Measurements from ENCODE around the gene GGACT. TPM values are rescaled to one million over a fixed set of nuclear protein-coding genes. Genes with fewer than 3 reads are reported as not detected.
"Not testable (repeated sequence)": the region's sequence is repeated elsewhere in the genome, so short reads cannot be mapped to it uniquely, and the experiment has no call there.

Gene GGACT
- total RNA-seq, 2 donors from 2014 or later, result 8.3 to 9.8 TPM

DNA sequence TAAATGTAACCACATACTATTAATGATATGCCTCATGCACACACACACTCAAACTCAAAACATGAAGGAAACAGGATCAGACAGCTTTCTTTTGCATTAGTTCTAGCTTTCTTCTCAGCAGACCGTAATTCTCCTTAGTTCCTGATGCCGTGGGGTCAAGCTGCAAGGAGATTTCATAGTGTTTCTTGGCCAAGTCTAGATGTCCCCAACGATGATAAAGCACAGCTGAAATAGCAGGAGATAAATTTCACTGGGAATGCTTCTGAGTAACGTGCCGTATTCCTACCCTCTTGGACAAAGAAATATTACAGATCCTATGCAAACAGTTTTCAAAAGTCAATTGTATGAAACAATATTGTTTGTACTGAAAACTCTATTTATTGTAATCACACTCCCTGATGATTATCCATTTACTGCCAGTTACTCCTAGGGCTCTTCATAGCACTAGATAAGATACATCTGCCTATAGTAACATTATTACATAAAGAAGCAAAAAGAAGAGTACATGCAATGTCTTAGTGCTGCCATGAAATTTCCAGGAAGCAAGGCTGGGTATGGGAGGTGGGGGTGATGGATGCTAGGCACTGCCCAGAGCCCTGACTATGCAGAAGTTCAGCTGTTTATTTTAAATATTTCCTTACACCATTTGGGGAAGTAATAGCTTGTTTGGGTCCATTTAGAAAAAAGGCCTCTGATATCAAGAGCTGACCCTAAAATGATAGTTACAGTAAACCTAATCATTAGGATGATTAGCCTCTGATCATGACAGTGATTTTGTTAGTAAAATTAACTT, 16.5 kb upstream of the GGACT start:
- ATAC-seq (no peak), DNase-seq (no peak)
- intact Hi-C loops (cut with DNase I, micrococcal nuclease), result no loop called here

- no peak for DNase-seq
- intact Hi-C loops (cut with DNase I, micrococcal nuclease), result no loop called here
- ATAC-seq, result no peak
Measured at GRCh38 chr13:100602493-100603111, 14.0 kb upstream of the GGACT start.

DNA sequence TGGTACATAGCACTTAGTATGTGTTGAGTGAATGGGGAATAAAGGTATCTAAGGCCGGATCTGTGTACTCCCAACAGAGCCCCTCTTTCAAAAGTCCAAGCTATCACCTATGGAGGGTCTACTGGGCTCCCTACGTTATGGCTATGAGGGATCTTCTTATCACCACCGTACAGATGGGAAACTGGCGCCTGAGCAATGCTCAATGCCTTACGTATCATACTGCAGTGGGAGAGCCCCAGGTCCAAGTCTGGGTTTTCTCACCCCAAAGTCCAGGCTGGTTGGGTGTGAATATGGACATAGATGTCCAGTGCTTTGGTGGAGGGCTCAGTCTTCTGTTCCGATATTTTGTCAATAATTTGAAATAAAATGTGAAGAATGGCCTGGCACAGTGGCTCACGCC, 13.1 kb upstream of the GGACT start:
- ATAC-seq (no peak), DNase-seq (no peak)
- intact Hi-C loops (cut with DNase I, micrococcal nuclease), result no loop called here

DNA sequence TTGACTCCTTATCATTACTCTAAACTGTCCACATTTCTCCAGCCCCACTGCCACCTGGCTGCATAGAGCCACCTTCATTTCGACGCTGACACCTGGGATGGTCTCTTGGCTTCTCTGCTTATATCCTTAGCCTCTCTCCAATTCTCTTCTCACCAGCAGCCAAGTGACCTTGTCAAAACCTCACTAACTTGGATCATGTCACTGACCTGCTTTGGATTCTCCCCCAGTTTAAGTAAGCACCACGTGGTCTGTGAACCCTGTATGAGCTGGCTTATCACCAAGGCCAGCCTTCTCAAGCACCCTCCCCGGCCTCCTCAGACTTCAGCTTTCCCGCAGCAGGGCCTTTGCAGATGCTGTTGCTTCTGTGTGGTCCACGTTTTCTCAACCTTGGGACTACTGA, 12.3 kb upstream of the GGACT start:
- intact Hi-C loops (cut with DNase I, micrococcal nuclease), result no loop called here
- DNase-seq, result no peak
- ATAC-seq, result no peak

DNA sequence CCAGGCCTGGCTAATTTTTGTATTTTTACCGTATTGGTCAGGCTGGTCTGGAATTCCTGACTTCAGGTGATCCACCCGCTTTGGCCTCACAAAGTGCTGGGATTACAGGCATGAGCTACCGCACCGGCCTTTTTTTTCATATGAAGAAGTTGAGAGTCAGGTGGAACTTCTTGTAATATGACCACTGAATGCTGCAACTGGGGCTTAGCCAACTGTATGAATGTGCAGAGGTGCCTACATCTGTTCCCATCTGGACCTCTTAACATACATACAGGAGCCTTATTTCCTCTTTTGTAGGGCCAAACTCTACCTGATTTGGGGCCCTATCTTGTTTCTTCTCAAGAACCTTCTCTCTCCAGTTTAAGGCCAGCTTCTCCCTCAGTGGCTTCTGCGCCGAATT, 11.9 kb upstream of the GGACT start:
- intact Hi-C loops (cut with DNase I, micrococcal nuclease), result no loop called here
- DNase-seq (no peak), ATAC-seq (no peak)

DNA sequence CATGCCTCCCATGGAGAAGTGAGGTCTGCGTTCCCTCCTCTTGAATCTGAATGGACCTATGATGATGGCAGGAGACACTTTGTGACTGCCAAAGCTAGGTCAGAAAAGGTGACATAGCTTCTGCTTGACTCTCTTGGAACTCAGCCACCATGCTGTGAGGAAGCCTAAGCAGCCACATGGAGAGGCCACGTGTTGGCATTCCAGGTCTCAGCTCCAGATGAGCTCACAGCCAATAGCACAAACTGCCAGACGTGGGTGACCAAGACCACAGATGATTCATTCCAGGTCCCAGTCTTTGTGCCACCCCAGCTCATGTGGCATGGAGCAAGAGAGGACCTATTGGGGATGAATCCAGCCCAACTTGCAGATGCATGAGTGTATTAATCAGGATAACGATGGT, 8.7 kb upstream of the GGACT start:
- DNase-seq, result no peak
- intact Hi-C loops (cut with DNase I, micrococcal nuclease), result no loop called here
- ATAC-seq, result no peak

- ATAC-seq (no peak), DNase-seq (no peak)
- intact Hi-C loops (cut with DNase I, micrococcal nuclease), result no loop called here
Measured at GRCh38 chr13:100596516-100596915, 7.9 kb upstream of the GGACT start.

DNA sequence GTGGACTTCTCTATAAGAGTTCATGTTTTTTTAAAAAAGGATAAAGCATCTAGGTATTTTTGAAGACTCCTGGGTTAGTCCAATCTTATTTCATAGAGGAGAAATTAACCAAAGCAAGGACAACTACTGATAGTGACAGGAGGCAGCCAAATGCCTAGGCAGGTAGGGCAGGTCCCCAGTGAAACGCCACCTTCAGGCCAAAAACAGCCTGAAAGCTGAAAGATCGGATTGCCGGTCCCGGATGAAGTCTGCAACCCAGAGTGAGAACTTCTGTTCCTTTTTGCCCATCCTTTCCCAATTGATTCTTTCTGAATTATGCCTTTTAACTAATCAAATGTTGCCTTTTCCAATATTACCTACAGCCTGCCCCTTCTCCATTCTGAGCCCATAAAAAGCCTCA, 6.1 kb upstream of the GGACT start:
- ATAC-seq (peak; percentile 71), DNase-seq (peak in 1 of 2 donors; percentile 48)
- intact Hi-C loops (cut with DNase I, micrococcal nuclease), result no loop called here

DNA sequence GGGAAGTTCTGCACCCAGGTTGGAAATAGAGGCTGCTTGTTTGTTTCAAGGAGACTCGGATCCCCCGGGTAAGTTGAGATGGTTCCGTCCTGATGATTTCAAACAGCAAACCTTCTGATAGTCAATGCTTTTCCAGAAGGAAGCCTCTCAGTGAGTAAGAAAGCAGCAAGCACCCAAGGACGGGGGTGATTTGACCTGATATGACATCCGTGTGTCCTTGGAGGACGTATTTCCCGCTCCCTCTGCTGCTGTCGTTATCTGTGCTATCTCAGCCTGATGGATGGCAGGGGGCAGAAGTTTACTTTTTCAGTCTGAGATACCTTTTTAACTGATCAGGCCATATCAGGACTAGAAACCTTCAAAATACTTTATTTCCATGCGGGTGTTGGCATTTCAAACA, 5.7 kb upstream of the GGACT start:
- intact Hi-C loops (cut with DNase I, micrococcal nuclease), result no loop called here
- ATAC-seq (no peak), DNase-seq (no peak)

DNA sequence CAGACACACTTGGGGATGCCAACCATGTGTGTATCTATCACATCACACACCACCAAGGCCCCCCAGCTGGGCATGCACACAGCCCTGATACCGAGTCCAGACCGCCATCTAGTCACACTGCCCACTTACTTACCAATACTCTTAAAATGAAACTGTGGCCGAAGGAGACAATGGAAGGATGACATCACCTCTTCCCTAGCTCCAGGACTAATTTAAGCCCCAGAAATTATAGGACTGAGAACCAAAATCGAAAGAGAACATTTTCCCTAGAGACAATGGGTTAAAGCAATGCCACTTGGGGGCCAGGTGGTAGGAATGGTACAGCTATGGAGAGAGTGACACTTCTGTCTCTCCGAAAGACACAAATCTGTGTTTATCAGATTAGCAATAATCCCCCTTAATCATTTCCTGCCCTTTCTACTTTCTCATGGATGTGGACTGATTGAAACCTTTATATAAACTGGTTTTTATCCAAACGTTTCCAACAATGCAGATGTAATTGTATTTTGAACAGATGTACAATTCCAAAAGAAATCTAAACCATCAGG, 663 bp upstream of the GGACT start:
- intact Hi-C loops (cut with DNase I, micrococcal nuclease), result no loop called here
- ATAC-seq (no peak), DNase-seq (no peak)

- DNase-seq, result no peak
- intact Hi-C loops (cut with DNase I, micrococcal nuclease), result no loop called here
Measured at GRCh38 chr13:100584896-100585295, 3.7 kb downstream of the GGACT start.

DNA sequence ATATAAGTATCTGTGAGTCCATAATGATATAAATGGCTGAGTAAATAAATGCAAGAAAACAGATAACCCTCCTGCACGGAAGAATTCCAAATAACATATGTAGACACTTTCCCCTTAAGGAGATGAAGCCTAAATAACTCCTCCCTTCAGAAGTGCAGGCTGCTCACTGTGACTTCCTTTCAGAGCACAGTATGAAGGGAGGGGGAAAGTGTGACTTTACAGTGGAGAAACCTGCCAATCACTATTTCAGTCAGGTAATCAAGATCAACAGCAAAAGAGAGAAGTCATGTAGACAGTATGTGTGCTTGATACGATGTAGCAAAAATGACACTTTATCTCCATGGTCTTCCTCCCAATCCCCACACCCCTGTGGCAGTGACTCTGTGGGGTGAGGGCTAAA, 7.1 kb downstream of the GGACT start:
- ATAC-seq, result no peak
- intact Hi-C loops (cut with DNase I, micrococcal nuclease), result no loop called here
- DNase-seq, result no peak

More at GRCh38 chr13:100584896-100585295, 3.7 kb downstream of the GGACT start:
- no peak for ATAC-seq

DNA sequence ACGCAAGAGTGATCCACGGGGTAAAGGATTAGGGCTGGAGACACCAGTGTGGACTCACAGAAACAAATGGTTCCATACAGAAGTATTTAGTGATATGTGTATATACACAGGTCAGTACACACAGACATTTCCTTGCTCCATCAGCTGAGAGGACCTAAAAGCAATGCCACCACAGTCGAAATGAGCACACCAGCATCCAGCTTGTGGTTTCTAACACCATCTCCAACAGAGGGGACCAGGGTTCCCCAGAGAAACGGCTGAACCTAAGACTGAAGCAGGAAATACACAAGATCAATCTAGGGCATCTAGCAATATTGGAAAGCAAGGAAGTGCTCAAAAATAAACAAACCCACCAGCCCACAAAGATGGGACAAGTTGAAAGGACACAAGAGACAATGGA, 7.6 kb downstream of the GGACT start:
- DNase-seq, result no peak
- no peak for ATAC-seq
- intact Hi-C loops (cut with DNase I, micrococcal nuclease), result no loop called here

DNA sequence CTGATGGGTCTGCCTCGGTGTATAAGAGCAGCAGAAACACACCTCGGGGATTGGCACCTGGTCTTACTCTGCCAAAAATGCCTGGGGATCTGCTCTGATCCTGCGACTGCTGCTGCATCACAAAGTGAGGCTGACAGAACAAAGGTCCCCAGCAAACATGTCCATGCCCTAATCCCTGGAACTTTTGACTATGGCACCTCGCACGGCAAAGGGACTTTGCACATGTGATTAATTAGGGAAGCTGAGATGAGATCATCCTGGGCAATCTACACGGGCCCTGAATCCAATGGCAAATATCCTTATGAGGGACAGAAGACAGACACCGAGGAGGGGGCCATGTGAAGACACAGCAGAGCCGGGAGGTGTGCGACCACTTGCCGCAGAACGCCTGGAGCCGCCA, 8.5 kb downstream of the GGACT start:
- intact Hi-C loops (cut with DNase I, micrococcal nuclease), result no loop called here
- ATAC-seq, result no peak
- DNase-seq, result no peak

DNA sequence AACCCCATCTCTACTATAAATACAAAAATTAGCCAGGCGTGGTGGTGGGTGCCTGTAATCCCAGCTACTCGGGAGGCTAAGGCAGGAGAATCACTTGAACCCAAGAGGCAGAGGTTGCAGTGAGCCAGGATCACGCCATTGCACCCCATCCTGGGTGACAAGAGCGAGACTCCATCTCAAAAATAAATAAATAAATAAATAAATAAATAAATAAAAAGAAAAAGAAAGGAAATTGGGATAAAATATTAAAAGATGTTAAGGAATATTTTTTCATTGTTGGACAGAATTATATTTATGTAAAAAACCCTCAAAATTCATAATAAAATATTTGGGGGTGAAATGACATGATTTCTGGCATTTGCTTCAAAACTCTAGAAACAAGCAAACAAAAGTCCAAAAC, 11.3 kb downstream of the GGACT start:
- ATAC-seq; intact Hi-C loops (cut with DNase I, micrococcal nuclease): not testable (repeated sequence)

GRCh38 chr13:100573121-100573520, 15.5 kb downstream of the GGACT start:
- peak; percentile 89 for ATAC-seq
- intact Hi-C loops (cut with DNase I, micrococcal nuclease), result no loop called here

More for the DNA sequence above, 11.3 kb downstream of the GGACT start:
- DNase-seq, result not testable (repeated sequence)

GRCh38 chr13:100566543-100566942, 22.0 kb downstream of the GGACT start:
- DNase-seq, result no peak
- intact Hi-C loops (cut with DNase I, micrococcal nuclease), result no loop called here
- ATAC-seq, result no peak

More at GRCh38 chr13:100573121-100573520, 15.5 kb downstream of the GGACT start:
- DNase-seq, result peak; percentile 48 to 84

DNA sequence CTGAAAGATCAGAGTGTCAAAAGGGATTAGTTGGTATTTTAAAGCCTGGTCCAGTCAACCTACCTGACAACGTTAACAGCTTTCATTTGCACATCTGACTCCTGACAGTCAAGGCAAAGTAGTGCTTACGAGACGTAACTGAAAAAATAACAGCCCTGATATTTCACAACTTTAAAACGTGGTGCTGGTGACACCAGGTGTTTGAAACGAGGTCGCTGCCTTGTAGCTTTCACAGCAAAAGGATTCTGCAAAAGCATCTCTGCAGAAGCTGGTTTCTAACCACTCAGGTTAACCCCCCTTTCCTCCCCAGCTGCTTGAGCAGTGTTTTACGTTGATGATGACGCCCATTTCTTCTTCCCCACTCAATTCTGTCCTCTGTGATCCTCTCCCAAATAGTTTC, 23.3 kb downstream of the GGACT start:
- DNase-seq (no peak), ATAC-seq (no peak)
- intact Hi-C loops (cut with DNase I, micrococcal nuclease), result no loop called here

DNA sequence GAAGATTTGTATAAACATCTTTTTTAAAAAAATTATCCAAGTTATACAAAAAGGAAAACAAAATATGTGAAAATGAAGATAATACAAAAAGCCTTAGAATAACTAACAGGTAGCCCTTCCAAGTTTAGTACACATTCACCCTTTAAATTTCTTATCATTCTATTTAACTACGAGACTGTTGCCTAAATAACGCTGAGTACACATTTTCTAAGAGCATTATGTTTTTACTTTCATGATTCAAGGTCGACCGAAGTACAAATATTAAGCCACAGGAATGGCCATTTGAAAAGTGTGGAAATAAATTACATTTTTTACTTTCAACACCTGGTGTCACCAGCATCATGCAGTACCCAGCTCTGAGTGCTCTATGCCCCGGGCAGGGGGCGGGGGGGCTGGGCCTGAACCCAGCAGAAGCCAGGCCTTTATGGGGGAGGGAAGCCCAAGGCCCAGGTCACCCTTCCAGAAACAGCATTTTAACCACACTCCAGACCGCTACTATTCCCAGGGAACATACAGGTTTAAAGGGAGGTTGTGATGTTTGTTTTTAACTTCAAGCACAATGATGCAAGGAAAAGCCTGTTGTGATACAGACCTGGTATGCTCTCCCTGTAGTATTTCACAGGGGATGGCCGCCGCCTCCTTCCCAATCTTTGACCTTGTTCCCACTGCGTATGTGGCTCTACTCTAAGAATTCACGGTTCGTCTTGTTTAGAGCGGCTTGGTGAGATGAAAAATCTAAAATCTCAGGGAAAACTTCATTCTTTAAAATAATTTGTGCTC, 24.0 kb downstream of the GGACT start:
- DNase-seq (no peak), ATAC-seq (no peak)
- intact Hi-C loops (cut with DNase I, micrococcal nuclease), result no loop called here

GRCh38 chr13:100563779-100564178, 24.8 kb downstream of the GGACT start:
- intact Hi-C loops (cut with DNase I, micrococcal nuclease), result no loop called here
- DNase-seq (no peak), ATAC-seq (no peak)

Data from left colon (tissue), 2 donors.